Liver (tissue), 9 donors: Measurements from ENCODE around the gene GPBP1L1. TPM values are rescaled to one million over a fixed set of nuclear protein-coding genes. Genes with fewer than 3 reads are reported as not detected.

Source experiments
- DNase-seq: peaks from one replicate; pipeline ENCODE4 v3.0.0-alpha.2; 2017; ENCODE audit warnings: low spot score
- H3K27ac ChIP-seq, 2 donors: one replicate each; pipeline ENCODE4 v1.7.0; 2013; ENCODE audit warnings: inconsistent platforms in 2 of 2, low read length in 2 of 2, control low read depth in 1 of 2, low read depth in 1 of 2, mild to moderate bottlenecking in 1 of 2
- H3K27me3 ChIP-seq, 4 donors: one replicate each; pipeline versions ENCODE4 v1.6.1 to v1.7.0; 2013; ENCODE audit warnings: low read length in 3 of 4, inconsistent platforms in 1 of 4, mild to moderate bottlenecking in 1 of 4, moderate library complexity in 1 of 4; ENCODE audit not compliant: control insufficient read depth in 4 of 4, insufficient read depth in 4 of 4
- H3K36me3 ChIP-seq, 4 donors: one replicate each; pipeline versions ENCODE4 v1.6.1 to v1.7.0; 2013; ENCODE audit warnings: low read length in 3 of 4, mild to moderate bottlenecking in 3 of 4, low read depth in 1 of 4, moderate library complexity in 1 of 4; ENCODE audit not compliant: control insufficient read depth in 4 of 4, insufficient read depth in 3 of 4
- H3K4me1 ChIP-seq, 4 donors: one replicate each; pipeline versions ENCODE4 v1.6.1 to v1.7.0; 2013; ENCODE audit warnings: low read length in 3 of 4, mild to moderate bottlenecking in 3 of 4, moderate library complexity in 1 of 4; ENCODE audit not compliant: control insufficient read depth in 4 of 4, insufficient read depth in 4 of 4
- H3K4me3 ChIP-seq, 3 donors: one replicate each; pipeline versions ENCODE4 v1.6.1 to v1.7.0; 2013; ENCODE audit warnings: low read length in 3 of 3, control low read depth in 1 of 3, low read depth in 1 of 3, mild to moderate bottlenecking in 1 of 3
- H3K9ac ChIP-seq, 2 donors: one replicate each; pipeline ENCODE4 v1.7.0; 2013; ENCODE audit warnings: low read length in 2 of 2, mild to moderate bottlenecking in 2 of 2, moderate library complexity in 2 of 2, control low read depth in 1 of 2, low read depth in 1 of 2
- H3K9me3 ChIP-seq, 4 donors: one replicate each; pipeline versions ENCODE4 v1.6.1 to v1.7.0; 2013; ENCODE audit warnings: low read length in 3 of 4; ENCODE audit not compliant: control insufficient read depth in 4 of 4
- ATF3 ChIP-seq: IDR thresholded peaks from 2 replicates; pipeline ENCODE4 v1.6.1; 2016; ENCODE audit warnings: antibody characterized with exemption
- CTCF ChIP-seq: fragments of 150-350 bp; IDR thresholded peaks from 2 replicates; pipeline ENCODE4 v1.5.1; 2017; ENCODE audit warnings: improper control_type of control experiment, low read depth, low read length; ENCODE audit not compliant: missing input control
- EGR1 ChIP-seq, 2 donors: IDR thresholded peaks; 2 replicates each; pipeline ENCODE4 v1.6.1; 2016 to 2018; ENCODE audit warnings: antibody characterized with exemption in 2 of 2, low read depth in 2 of 2
- JUND ChIP-seq, 2 donors: IDR thresholded peaks; 2 replicates each; pipeline ENCODE4 v1.6.1; 2016; ENCODE audit warnings: antibody characterized with exemption in 2 of 2
- MAX ChIP-seq: IDR thresholded peaks from 2 replicates; pipeline ENCODE4 v1.6.1; 2016; ENCODE audit warnings: antibody characterized with exemption
- NR2F2 ChIP-seq: IDR thresholded peaks from 2 replicates; pipeline ENCODE4 v1.6.1; 2016; ENCODE audit warnings: antibody characterized with exemption
- RAD21 ChIP-seq, 2 donors: IDR thresholded peaks; 2 replicates each; pipeline ENCODE4 v1.6.1; 2016; ENCODE audit warnings: antibody characterized with exemption in 2 of 2, mild to moderate bottlenecking in 2 of 2
- REST ChIP-seq: IDR thresholded peaks from 2 replicates; pipeline ENCODE4 v1.6.1; 2016; ENCODE audit warnings: antibody characterized with exemption, mild to moderate bottlenecking
- SP1 ChIP-seq: IDR thresholded peaks from 2 replicates; pipeline ENCODE4 v1.6.1; 2018; ENCODE audit warnings: antibody characterized with exemption, mild to moderate bottlenecking
- ZBTB33 ChIP-seq: IDR thresholded peaks from 2 replicates; pipeline ENCODE4 v1.6.1; 2016; ENCODE audit warnings: antibody characterized with exemption
- WGBS: extraction: QIAGEN DNeasy Blood & Tissue Kit; methylation state at CpG from one replicate; pipeline ENCODE4 v1.1.7; 2013; 5-methylcytosine and 5-hydroxymethylcytosine counted together
- polyA plus RNA-seq, 2 donors: library from polyadenylated mRNA; stranded (reverse) in 1 of 2; unstranded in 1 of 2; fragments of 200-250 nt in 1 of 2; fragments of >200 nt in 1 of 2; fragmentation: Nextera tagmentation in 1 of 2; extraction: Ambion mirVana in 1 of 2; gene quantifications; one replicate each; pipeline versions ENCODE4 v1.2.1 to v1.2.3, GENCODE V29; 2013 to 2015
- total RNA-seq, 2 donors: library from RNA; depleted of rRNA; stranded (reverse); fragments of >200 nt; gene quantifications; one replicate each; pipeline ENCODE4 v1.2.3, GENCODE V29; 2014
- donor health status: healthy.
- donor health status: healthy.
- donor health status: healthy.
- donor health status: healthy.
- donor health status: healthy.

Gene GPBP1L1
- total and polyA plus RNA-seq, 4 donors: 24.8 to 86.7 (median 53.5) TPM

- no peak for TF ChIP-seq SP1
- no peak for TF ChIP-seq ATF3
- no peak for TF ChIP-seq RAD21 (IDR thresholded peaks at IDR 0.05)
- no peak for TF ChIP-seq JUND (IDR thresholded peaks at IDR 0.05)
- no peak for TF ChIP-seq REST
- TF ChIP-seq EGR1 (IDR thresholded peaks at IDR 0.05; ENCODE audit: low read depth in 2 of 2): no peak
- TF ChIP-seq ZBTB33: no peak
- TF ChIP-seq CTCF: no peak
- TF ChIP-seq MAX: no peak
- TF ChIP-seq NR2F2: no peak
- peaks cover 5 to 24% (median 13%) of the 10 kb centered on the region in 4 donors for H3K36me3 ChIP-seq
- no peak overlapping the region for H3K27ac ChIP-seq
- H3K9me3 ChIP-seq: no peaks in the 10 kb centered on the region
- 86% methylated on average over 5 of the region's 5 CpGs for WGBS
- H3K4me3 ChIP-seq: no peak overlapping the region
- H3K4me1 ChIP-seq: peaks cover 0 to 7% (median 0%) of the 10 kb centered on the region in 4 donors
- DNase-seq: no peak
- H3K27me3 ChIP-seq: no peaks in the 10 kb centered on the region
- no peak overlapping the region for H3K9ac ChIP-seq
Observed at GRCh38 chr1:45608175-45609156, 77.9 kb downstream of the GPBP1L1 start.

- no peak overlapping the region for H3K27ac ChIP-seq
- TF ChIP-seq JUND (IDR thresholded peaks at IDR 0.05): no peak
- H3K36me3 ChIP-seq: peaks cover 5 to 27% (median 11%) of the 10 kb centered on the region in 4 donors
Observed at GRCh38 chr1:45607404-45608074, 78.8 kb downstream of the GPBP1L1 start.

More at GRCh38 chr1:45607404-45608074, 78.8 kb downstream of the GPBP1L1 start:
- H3K9ac ChIP-seq: no peak overlapping the region
- no peaks in the 10 kb centered on the region for H3K9me3 ChIP-seq
- 74% methylated on average over 6 of the region's 6 CpGs for WGBS
- no peak for DNase-seq
- H3K4me1 ChIP-seq: peaks cover 0 to 7% (median 0%) of the 10 kb centered on the region in 4 donors
- H3K27me3 ChIP-seq: no peaks in the 10 kb centered on the region
- H3K4me3 ChIP-seq: no peak overlapping the region
